HUES64 (cell line): Measurements from ENCODE around the gene ARHGAP26.
"Not testable (repeated sequence)": the region's sequence is repeated elsewhere in the genome, so short reads cannot be mapped to it uniquely, and the experiment has no call there.

ENCODE experiments used
- H3K27ac ChIP-seq: 2 replicates; pipeline ENCODE4 v1.7.0; 2013; ENCODE audit warnings: low read depth, low read length, inconsistent platforms
- H3K27me3 ChIP-seq: 2 replicates; pipeline ENCODE4 v1.6.1; 2013; ENCODE audit warnings: mild to moderate bottlenecking, low read length; ENCODE audit not compliant: insufficient read depth
- H3K36me3 ChIP-seq: 2 replicates; pipeline ENCODE4 v1.6.1; 2013; ENCODE audit warnings: mild to moderate bottlenecking, low read length; ENCODE audit not compliant: insufficient read depth
- H3K4me1 ChIP-seq: 2 replicates; pipeline ENCODE4 v1.6.1; 2013; ENCODE audit warnings: mild to moderate bottlenecking, low read length, moderate library complexity; ENCODE audit not compliant: insufficient read depth
- H3K4me3 ChIP-seq: 2 replicates; pipeline ENCODE4 v1.5.1; 2013; ENCODE audit warnings: mild to moderate bottlenecking, low read length, moderate library complexity
- H3K9ac ChIP-seq: 2 replicates; pipeline ENCODE4 v1.6.1; 2013; ENCODE audit warnings: mild to moderate bottlenecking, low read depth, low read length
- H3K9me3 ChIP-seq: 2 replicates; pipeline ENCODE4 v1.6.1; 2013; ENCODE audit warnings: low read depth, low read length; ENCODE audit not compliant: insufficient read depth
- WGBS: fragments of 150-250, 120-280 bp; methylation state at CpG from one replicate; pipeline ENCODE4 v1.1.7; 2013; ENCODE audit warnings: missing lambda C conversion rate; 5-methylcytosine and 5-hydroxymethylcytosine counted together

ARHGAP26 gene

DNA sequence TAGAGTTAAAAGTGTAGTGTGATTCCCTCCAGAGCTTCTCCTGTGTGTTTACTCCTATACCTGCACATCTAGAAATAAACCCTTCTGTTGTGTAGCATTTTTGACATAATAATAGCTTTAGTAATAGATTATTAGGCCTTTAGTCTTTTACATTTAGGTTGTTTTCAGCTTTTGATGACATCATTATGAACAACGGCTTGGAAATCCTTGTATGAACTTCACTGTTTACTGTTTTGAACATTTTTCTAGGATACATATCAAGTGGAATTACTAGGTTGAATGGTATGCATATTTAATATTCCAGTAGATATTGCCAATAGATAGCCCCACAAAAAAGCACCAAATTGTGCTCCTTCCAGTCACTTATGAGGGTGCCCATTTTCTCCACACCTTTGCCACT is 174.0 kb downstream of the ARHGAP26 start:
- Histone ChIP-seq H3K9ac (no peak overlapping the region), H3K36me3 (no peaks in the 10 kb centered on the region), H3K4me3 (no peak overlapping the region), H3K27me3 (no peaks in the 10 kb centered on the region), H3K4me1 (no peaks in the 10 kb centered on the region), H3K9me3 (no peaks in the 10 kb centered on the region), H3K27ac (no peak overlapping the region)
- WGBS = 90% methylated on average over 1 of the region's 1 CpG

DNA sequence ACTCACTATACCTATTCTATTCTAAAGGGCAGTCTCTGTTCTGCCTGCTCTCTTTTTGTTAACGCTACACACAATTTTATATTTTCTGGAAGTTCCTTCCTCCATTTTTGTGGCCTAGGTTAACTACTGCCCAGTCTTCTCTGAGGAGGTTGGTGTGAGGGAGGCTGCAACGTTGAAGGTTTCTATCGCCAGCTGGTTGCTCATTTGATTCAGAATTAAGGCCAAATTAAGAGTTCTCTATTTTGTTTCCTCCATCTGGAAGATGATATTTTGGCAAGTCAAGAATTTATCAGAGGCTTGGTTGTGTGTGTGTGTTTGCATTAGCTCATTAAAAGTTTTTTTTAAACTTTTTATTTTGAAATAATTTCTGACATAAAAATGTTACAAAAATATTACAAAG is 175.1 kb downstream of the ARHGAP26 start:
- Histone ChIP-seq H3K4me1 (no peaks in the 10 kb centered on the region), H3K27me3 (no peaks in the 10 kb centered on the region), H3K9ac (no peak overlapping the region), H3K4me3 (no peak overlapping the region), H3K9me3 (no peaks in the 10 kb centered on the region), H3K27ac (no peak overlapping the region), H3K36me3 (no peaks in the 10 kb centered on the region)
- WGBS = 88% methylated on average over 3 of the region's 3 CpGs

DNA sequence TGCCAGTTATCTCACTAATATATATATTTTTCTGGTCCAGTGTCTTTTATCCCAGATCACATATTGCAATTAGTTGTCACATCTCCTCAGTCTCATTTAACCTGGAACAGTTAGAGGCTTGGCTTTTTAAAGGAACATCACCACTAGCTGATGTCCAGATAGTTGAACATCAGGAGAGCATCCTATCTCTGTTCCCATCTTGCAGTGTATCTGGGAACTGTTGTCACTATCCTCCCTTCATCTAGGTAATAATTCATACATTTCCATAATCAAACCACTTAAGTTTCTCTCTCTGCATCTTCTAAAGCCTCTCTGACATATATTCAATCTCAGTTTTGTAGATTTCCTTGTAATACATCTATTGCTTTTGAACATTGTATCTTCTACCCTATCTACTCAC is 175.7 kb downstream of the ARHGAP26 start:
- H3K27ac ChIP-seq = no peak overlapping the region
- H3K4me1 ChIP-seq = no peaks in the 10 kb centered on the region
- H3K27me3 ChIP-seq = no peaks in the 10 kb centered on the region
- no peaks in the 10 kb centered on the region for H3K36me3 ChIP-seq
- no peaks in the 10 kb centered on the region for H3K9me3 ChIP-seq
- H3K4me3 ChIP-seq = no peak overlapping the region
- H3K9ac ChIP-seq = no peak overlapping the region

DNA sequence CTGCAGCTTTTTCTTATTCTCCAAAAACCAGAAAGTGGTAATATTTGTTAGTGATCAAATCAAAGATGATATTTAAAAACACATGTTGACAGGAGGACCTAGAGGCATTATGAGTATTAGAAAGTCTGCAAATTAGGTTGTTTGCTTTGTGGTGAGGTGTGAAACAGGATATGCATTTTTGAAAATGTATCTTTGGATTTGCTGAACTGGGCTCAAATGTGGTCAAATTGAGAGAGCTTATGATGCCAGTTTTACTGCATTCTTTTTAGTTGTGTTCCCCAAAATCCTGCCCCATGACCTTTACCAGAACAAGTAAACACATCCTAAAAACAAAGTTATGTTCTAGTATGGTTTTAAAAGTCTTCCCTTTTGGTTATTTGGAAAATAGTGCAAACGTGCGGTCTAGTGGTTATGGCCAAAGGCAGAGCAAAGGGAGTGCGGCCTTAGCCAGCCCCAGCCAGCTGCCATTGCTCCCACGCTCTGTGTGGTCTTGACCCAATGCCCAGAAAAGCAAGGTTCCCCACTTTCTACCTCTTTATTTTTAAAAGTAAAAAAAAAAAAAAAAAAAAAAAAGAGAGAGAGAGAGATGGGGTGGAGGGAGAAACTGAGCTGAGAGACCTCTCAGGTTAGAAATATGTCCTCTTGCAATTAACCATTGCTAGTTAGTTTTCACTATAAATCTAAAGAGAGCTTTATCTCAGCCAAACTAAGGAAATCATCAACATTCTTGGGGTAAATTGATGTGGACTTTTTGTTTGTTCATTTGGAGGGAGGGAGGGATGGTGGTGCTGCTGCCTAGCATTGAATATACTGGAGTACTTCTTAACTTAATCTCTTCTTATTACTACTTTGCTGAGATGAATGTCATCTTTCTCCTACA is 176.6 kb downstream of the ARHGAP26 start:
- 98% methylated on average over 4 of the region's 4 CpGs for WGBS

DNA sequence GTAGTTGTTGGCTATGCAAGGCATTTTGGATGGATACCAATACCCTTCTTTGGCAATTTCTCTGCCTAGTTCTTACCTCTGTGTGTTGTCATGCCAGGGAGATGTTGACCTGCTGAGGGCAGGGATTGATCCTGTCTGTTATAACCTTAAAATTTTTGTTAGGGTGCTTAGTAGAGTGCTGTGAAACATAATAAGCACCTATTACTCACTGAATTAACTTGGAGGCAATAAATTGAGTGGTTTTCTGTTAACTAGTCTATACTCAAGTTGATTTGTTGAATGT is 177.2 kb downstream of the ARHGAP26 start:
- Histone ChIP-seq H3K4me3 (no peak overlapping the region), H3K27me3 (no peaks in the 10 kb centered on the region), H3K9me3 (no peaks in the 10 kb centered on the region), H3K27ac (no peak overlapping the region), H3K36me3 (no peaks in the 10 kb centered on the region), H3K4me1 (no peaks in the 10 kb centered on the region), H3K9ac (no peak overlapping the region)

More for the DNA sequence above, 176.6 kb downstream of the ARHGAP26 start:
- Histone ChIP-seq H3K9ac (no peak overlapping the region), H3K27ac (no peak overlapping the region), H3K4me1 (no peaks in the 10 kb centered on the region), H3K27me3 (no peaks in the 10 kb centered on the region), H3K36me3 (no peaks in the 10 kb centered on the region), H3K4me3 (no peak overlapping the region), H3K9me3 (no peaks in the 10 kb centered on the region)

DNA sequence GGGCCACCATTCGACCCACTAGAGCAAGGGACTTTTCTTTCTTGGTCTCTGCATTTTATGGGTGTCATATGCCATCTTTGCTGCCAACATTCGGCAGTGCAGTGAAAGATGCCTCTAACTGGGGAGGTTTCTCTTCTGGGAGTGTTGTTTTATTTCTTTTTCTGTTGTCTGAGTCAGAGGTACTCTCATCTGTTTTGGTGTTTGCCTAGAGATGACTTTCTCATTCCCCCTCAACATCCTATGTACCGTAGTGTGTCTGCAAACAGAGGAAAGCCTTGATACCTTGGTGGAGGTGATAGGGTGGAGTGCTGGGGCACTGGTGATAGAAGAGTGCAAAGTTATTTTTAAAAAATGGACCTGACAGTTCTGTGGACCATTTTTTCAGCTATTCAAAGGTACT is 182.1 kb downstream of the ARHGAP26 start:
- H3K27me3 ChIP-seq = no peaks in the 10 kb centered on the region
- no peak overlapping the region for H3K9ac ChIP-seq
- WGBS = 94% methylated on average over 3 of the region's 3 CpGs
- no peaks in the 10 kb centered on the region for H3K36me3 ChIP-seq
- no peak overlapping the region for H3K4me3 ChIP-seq
- H3K27ac ChIP-seq = no peak overlapping the region
- H3K9me3 ChIP-seq = peaks cover 2% of the 10 kb centered on the region; the same call in 1 of the 2 replicates
- H3K4me1 ChIP-seq = no peaks in the 10 kb centered on the region

DNA sequence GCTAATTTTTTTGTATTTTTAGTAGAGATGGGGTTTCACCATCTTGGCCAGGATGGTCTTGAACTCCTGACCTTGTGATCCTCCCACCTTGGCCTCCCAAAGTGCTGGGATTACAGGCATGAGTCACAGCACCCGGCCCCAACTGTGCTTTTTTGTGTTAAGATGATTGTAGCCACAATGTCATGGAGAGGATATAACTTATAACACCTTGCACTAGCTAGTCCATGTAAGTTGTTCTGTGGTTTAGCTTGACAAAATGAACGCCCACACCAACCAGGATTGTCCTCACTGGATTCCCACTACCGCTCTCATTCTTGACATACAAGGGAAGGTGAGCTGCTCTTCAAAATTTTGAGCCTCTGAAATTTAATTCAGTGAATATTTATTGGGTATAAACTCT is 182.7 kb downstream of the ARHGAP26 start:
- 89% methylated on average over 2 of the region's 3 CpGs for WGBS

DNA sequence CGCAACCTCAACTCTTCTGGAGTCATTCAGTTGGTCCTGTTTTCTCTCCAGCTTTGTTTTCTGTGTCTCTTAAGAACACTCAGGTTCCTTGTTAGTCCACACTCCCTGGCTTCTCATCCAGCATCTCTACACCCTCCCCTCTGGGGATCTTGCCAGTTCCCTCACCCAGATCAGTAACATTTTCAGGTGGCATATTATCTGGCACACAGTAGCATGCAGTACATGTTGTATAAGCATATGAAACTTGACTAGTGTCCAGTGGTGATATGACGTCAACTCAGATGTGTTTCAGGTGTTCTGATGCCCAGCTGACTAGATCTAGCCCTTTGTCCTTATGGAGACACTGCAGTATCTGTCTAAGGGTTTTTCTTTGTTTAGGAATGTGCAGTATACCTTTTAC is 184.3 kb downstream of the ARHGAP26 start:
- Histone ChIP-seq H3K36me3 (no peaks in the 10 kb centered on the region), H3K27ac (no peak overlapping the region), H3K27me3 (no peaks in the 10 kb centered on the region), H3K4me1 (no peaks in the 10 kb centered on the region), H3K9ac (no peak overlapping the region), H3K4me3 (no peak overlapping the region), H3K9me3 (peaks cover 2% of the 10 kb centered on the region; the same call in 1 of the 2 replicates)
- WGBS = 96% methylated on average over 2 of the region's 2 CpGs

More for the DNA sequence above, 182.7 kb downstream of the ARHGAP26 start:
- not testable (repeated sequence) for H3K4me3 ChIP-seq, H3K27me3 ChIP-seq, H3K9ac ChIP-seq, H3K4me1 ChIP-seq, H3K36me3 ChIP-seq, H3K27ac ChIP-seq, H3K9me3 ChIP-seq

DNA sequence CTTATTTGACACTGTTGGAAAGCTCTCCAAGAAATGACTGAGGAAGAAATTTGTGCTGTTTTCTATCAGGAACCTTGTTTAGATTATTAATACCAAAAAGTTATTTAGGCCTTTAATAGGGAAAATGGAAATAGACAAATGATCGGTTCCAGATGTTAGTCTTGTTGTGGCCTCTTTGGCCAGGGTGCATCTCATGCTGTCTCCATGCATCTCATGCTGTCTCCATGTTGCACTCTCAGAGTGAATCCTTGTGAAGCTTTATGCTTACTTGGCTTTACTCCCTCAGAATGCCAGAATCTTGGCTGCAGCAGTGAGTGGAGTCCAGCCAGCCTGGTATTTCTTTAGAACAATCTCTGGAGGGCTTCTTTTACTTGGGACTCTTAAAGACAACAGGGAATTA is 185.5 kb downstream of the ARHGAP26 start:
- WGBS = 96% methylated on average over 1 of the region's 1 CpG
- Histone ChIP-seq H3K36me3 (no peaks in the 10 kb centered on the region), H3K4me3 (no peak overlapping the region), H3K9me3 (peaks cover 2% of the 10 kb centered on the region; the same call in 1 of the 2 replicates), H3K4me1 (no peaks in the 10 kb centered on the region), H3K27me3 (no peaks in the 10 kb centered on the region), H3K9ac (no peak overlapping the region), H3K27ac (no peak overlapping the region)

DNA sequence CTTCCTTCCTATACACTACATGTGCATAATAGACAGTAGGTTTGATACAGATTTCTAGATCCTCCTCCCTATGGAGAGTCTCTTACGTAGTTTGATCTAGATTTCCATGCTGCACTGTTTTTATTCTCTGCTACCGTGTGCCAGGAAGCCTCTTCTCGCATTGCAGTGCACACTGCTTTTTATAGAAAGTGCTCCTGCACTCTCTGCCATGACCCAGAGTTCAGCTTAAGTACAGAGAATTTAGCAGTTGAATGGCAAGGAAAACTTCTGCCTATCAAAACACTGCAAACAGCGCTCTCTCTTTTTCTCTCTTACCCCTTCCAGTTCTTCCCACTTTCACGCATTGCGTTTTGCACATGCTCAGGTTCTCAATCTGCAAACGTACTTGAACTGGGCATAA is 187.4 kb downstream of the ARHGAP26 start:
- Histone ChIP-seq H3K27me3 (no peaks in the 10 kb centered on the region), H3K9ac (no peak overlapping the region), H3K36me3 (no peaks in the 10 kb centered on the region), H3K4me1 (no peaks in the 10 kb centered on the region), H3K27ac (no peak overlapping the region), H3K4me3 (no peak overlapping the region), H3K9me3 (peaks cover 2% of the 10 kb centered on the region; the same call in 1 of the 2 replicates)
- 93% methylated on average over 7 of the region's 7 CpGs for WGBS

DNA sequence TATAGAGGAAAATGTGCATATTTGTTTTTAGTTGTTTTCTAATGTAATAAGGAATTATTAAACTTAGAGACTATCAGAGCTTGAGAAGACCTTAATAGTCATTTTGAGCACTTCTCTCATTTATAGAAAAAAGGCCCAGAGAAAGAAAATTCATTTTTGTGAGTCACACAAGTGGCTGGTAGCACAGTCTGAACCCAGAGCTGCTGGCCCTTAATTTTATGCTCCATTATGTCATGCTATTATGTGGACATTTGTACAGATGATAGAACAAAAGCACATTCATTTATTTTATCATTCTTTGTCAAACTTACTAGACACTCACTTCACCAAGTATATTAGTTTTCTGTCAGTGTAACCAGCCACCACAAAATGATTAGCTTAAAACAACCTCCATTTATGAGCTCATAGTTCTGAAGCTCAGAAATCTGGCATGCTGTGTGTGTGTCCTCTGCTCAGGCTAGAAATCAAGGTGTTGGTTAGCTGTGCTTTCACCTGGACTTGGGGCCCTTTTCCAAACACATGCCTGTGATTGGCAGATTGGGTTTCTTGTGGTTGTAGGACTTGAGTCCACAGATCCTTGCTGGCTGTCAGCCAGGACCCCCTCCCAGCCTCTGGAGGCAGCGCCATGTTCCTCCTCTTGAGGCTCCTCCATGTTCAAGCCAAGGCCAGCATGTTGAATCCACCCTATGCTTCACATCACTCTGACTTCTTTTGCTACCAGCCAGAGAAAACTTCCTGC is 188.9 kb downstream of the ARHGAP26 start:
- 100% methylated on average over 1 of the region's 1 CpG for WGBS
- Histone ChIP-seq H3K4me3 (no peak overlapping the region), H3K27ac (no peak overlapping the region), H3K4me1 (no peaks in the 10 kb centered on the region), H3K27me3 (no peaks in the 10 kb centered on the region), H3K9me3 (peaks cover 2% of the 10 kb centered on the region; the same call in 1 of the 2 replicates), H3K9ac (no peak overlapping the region), H3K36me3 (no peaks in the 10 kb centered on the region)
